Stimulated activated naive CD8-positive, alpha-beta T cell treated with anti-CD3 and anti-CD28 coated beads, Interleukin-15, amount 100 ng/mL, for 72 hours (primary cell): ENCODE data around the gene TAS2R41.
"Not testable (repeated sequence)": the region's sequence is repeated elsewhere in the genome, so short reads cannot be mapped to it uniquely, and the experiment has no call there.

Experiments used
- ATAC-seq: fragments of 150-1000 bp; cut with Tn5 transposase; 2 replicates; pipeline ENCODE4 v1.10.0; 2021; ENCODE audit warnings: mild to moderate bottlenecking, moderate library complexity
- DNase-seq, 2 donors: peaks; one replicate each; pipeline ENCODE4 v3.0.0; 2021 to 2022
- H3K27ac Mint-ChIP-seq, 2 donors: one replicate each; pipeline ENCODE4 v1.8.0; 2022; ENCODE audit warnings: mild to moderate bottlenecking in 2 of 2, mixed read lengths in 2 of 2, moderate library complexity in 2 of 2
- H3K27me3 Mint-ChIP-seq: one replicate; pipeline ENCODE4 v1.8.0; 2022; ENCODE audit warnings: mixed read lengths
- H3K4me1 Mint-ChIP-seq: one replicate; pipeline ENCODE4 v1.8.0; 2022; ENCODE audit warnings: mild to moderate bottlenecking, mixed read lengths
- H3K4me3 Mint-ChIP-seq, 2 donors: one replicate each; pipeline ENCODE4 v1.8.0; 2022; ENCODE audit warnings: mild to moderate bottlenecking in 2 of 2, mixed read lengths in 2 of 2, moderate library complexity in 1 of 2
- H3K9me3 Mint-ChIP-seq, 2 donors: one replicate each; pipeline ENCODE4 v1.8.0; 2022; ENCODE audit warnings: mixed read lengths in 2 of 2

The TAS2R41 gene

DNA sequence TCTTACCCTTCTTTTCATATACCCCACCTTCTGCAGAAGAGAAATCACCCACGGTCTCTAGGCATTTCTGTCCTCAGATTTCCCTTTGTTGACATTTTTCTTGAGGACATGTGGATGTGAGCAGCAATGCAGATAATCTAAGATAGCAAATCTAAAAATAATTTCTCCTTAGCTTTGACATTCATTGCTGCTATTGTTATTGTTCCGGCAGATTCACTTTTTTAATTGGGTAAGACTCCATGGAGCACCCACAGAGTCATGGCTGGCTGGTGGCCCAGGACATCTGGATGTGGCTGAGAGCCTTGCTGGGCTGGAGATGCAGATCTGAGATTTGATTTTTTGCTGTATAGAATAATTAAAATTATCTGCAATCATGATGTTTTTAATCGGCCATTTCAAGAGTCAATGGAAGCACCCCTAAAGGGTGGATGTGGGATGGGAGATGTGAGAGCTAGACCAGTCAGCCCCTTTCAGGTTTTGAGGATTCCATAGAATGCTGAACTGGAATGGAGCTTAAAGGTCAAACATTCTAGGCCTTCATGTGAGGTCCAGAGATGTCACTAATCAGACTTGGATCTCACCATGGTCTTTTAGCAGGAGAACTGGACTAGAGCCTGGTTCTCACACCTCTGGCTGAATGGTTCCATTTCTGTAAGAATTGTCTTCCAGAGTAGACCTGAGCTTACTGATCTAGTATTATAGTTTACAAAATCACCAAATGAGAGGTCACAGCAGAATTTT, 37.5 kb downstream of the TAS2R41 start:
- Mint-ChIP-seq H3K4me1 (peaks cover 17% of the 10 kb centered on the region), H3K4me3 (no peak overlapping the region), H3K27me3 (no peaks in the 10 kb centered on the region), H3K9me3 (no peaks in the 10 kb centered on the region), H3K27ac (no peak overlapping the region)
- ATAC-seq (no peak), DNase-seq (no peak)

DNA sequence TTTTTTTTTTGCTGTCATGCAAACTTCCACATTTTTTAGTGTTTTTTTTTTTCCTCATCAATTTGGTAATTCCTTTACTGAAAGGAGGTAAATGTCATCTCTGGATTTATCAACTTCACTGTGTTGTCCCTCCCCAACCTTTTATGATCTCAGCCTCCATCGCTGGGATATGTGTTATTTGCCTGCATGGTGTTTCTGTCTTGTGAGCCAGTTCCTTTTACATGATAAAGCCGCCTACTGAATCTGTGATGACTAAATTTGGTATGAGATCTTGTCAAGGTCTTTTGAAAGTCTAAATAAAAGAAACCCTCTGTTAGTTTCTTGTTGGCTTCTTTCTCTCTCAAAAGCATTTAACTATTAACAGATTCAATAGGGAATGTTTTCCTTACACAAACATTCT, 39.3 kb downstream of the TAS2R41 start:
- Mint-ChIP-seq H3K27ac (no peak overlapping the region), H3K27me3 (no peaks in the 10 kb centered on the region)

GRCh38 chr7:143518521-143518920, 40.8 kb downstream of the TAS2R41 start:
- no peak for ATAC-seq
- no peaks in the 10 kb centered on the region for H3K9me3 Mint-ChIP-seq
- no peak for DNase-seq
- H3K4me1 Mint-ChIP-seq: peaks cover 24% of the 10 kb centered on the region
- no peak overlapping the region for H3K27ac Mint-ChIP-seq
- H3K4me3 Mint-ChIP-seq: no peak overlapping the region
- H3K27me3 Mint-ChIP-seq: no peaks in the 10 kb centered on the region

More for the DNA sequence above, 39.3 kb downstream of the TAS2R41 start:
- H3K4me1 Mint-ChIP-seq: peaks cover 24% of the 10 kb centered on the region
- H3K9me3 Mint-ChIP-seq: no peaks in the 10 kb centered on the region
- H3K4me3 Mint-ChIP-seq: no peak overlapping the region
- no peak for DNase-seq
- ATAC-seq: no peak

- no peak for DNase-seq
- H3K27ac Mint-ChIP-seq: no peak overlapping the region
- H3K9me3 Mint-ChIP-seq: no peaks in the 10 kb centered on the region
- H3K4me3 Mint-ChIP-seq: no peak overlapping the region
- ATAC-seq: no peak
- no peaks in the 10 kb centered on the region for H3K27me3 Mint-ChIP-seq
- H3K4me1 Mint-ChIP-seq: peaks cover 24% of the 10 kb centered on the region
Measured at GRCh38 chr7:143518941-143519340, 41.3 kb downstream of the TAS2R41 start.

DNA sequence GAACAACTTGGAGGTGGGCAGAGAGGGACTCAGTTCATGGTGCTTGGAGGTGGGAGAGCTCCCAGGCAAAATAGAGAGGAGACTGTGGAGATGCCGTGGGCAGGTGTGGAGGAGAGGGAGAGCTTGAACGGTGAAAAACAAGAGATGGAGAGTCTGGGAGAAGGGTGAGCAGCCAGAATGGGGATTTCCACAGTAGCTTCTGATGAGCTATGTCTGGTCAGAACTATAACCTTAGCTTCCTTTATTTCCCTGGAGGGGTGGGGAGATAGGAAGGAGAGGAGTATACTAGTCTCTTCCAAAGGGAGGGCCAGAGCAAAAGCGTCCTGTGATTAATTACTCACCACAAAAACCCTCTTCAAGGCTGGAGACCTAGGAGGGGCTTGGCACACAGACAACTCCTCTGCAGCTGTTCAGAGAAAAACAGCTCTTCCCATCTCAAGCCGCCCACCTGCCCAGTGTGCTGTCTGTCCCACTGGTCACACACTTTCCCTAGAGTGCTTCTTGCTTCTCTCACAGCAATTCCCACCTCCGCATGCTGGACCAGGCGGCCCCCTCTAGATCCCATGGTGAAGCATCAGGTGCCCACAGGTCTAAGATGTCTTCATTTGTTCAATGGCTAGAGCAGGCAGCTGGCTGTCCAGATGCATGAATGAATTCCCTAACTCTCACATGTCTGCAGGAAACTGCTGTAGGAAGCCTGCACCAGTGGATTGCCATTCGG, 41.9 kb downstream of the TAS2R41 start:
- H3K4me1 Mint-ChIP-seq: peaks cover 24% of the 10 kb centered on the region
- no peak for ATAC-seq
- no peak for DNase-seq
- no peak overlapping the region for H3K27ac Mint-ChIP-seq
- no peak overlapping the region for H3K4me3 Mint-ChIP-seq
- H3K27me3 Mint-ChIP-seq: no peaks in the 10 kb centered on the region
- no peaks in the 10 kb centered on the region for H3K9me3 Mint-ChIP-seq

DNA sequence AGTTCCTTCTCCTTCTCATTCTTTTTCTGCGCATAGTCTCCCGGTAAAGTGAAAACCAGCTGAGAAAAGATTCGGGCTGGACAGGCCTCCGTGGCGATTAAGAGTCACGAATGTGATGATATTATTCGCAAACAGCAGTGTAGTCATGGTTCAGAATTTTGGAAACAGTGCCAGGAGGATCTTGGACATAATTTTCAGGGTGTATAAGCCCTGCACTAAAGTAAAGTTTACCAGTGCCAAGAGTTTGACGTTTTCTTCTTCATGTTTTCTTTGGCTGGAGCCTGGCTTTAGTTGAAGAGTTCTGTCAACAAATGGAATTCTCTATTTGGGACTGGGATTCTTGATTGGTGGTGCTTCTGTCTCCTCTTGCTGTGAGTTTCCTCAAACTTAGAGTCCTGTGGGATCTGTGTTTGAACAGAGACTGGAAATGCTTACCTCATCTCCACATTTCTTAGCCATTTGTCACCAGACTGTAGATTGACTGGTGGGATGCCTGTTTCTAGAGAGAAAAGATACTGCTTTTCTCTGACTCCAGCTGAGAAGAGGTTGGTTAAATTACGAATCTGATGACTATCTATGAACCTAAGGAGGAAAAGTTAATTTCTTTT, 44.7 kb downstream of the TAS2R41 start:
- H3K4me3 Mint-ChIP-seq, ATAC-seq, H3K27ac Mint-ChIP-seq, H3K27me3 Mint-ChIP-seq, H3K9me3 Mint-ChIP-seq, DNase-seq: not testable (repeated sequence)
- peaks cover 17% of the 10 kb centered on the region for H3K4me1 Mint-ChIP-seq
